ENCODE results near the gene ERCC1. TPM values are rescaled to one million over a fixed set of nuclear protein-coding genes. Genes with fewer than 3 reads are reported as not detected.

ERCC1 gene
- total and polyA plus RNA-seq, 2 of the 13 experiments (the other 11 are each of a cell fraction or from before 2014, with no cell fraction given) = 40.0 to 66.4 TPM

GRCh38 chr19:45404557-45405434 lies 18.9 kb downstream of the ERCC1 start, which contains the start of gene PPP1R13L (continued):
- TF ChIP-seq NR0B2 (CRISPR knock-in tag; IDR thresholded peaks at IDR 0.05) = no peak
- no peak for TF ChIP-seq ZFP1 (CRISPR knock-in tag; IDR thresholded peaks at IDR 0.05)
- peak; percentile 19; the same call in 1 of the 2 replicates for TF ChIP-seq ZSCAN29 (CRISPR knock-in tag; conservative IDR thresholded peaks at IDR 0.05)
- no peak for TF ChIP-seq JDP2 (CRISPR knock-in tag; IDR thresholded peaks at IDR 0.05; ENCODE audit: borderline replicate concordance)
- TF ChIP-seq ZNF772 (CRISPR knock-in tag; IDR thresholded peaks at IDR 0.05) = peak; percentile 29; the same call in 1 of the 2 replicates
- no peak for TF ChIP-seq HNF1A (IDR thresholded peaks at IDR 0.05; ENCODE audit: low read depth)
- no peak; the same call in 1 of the 2 replicates for TF ChIP-seq HNF1A (CRISPR knock-in tag; IDR thresholded peaks at IDR 0.05; ENCODE audit: borderline replicate concordance)
- no peak for TF ChIP-seq DDIT3 (CRISPR knock-in tag; IDR thresholded peaks at IDR 0.05)
- peak; percentile 23; the same call in 1 of the 2 replicates for TF ChIP-seq ZSCAN31 (CRISPR knock-in tag; IDR thresholded peaks at IDR 0.05; ENCODE audit: low read depth)
- TF ChIP-seq XBP1 (CRISPR knock-in tag; IDR thresholded peaks at IDR 0.05) = no peak
- no peak for TF ChIP-seq NR3C1 (CRISPR knock-in tag; IDR thresholded peaks at IDR 0.05)
- no peak for TF ChIP-seq YEATS2 (CRISPR knock-in tag; IDR thresholded peaks at IDR 0.05; ENCODE audit: borderline replicate concordance)
- TF ChIP-seq NFKB2 (CRISPR knock-in tag; IDR thresholded peaks at IDR 0.05; ENCODE audit: borderline replicate concordance) = no peak
- TF ChIP-seq MED1 (CRISPR knock-in tag; IDR thresholded peaks at IDR 0.05) = no peak
- TF ChIP-seq GZF1 (CRISPR knock-in tag; IDR thresholded peaks at IDR 0.05) = no peak
- TF ChIP-seq TEAD2 (CRISPR knock-in tag; IDR thresholded peaks at IDR 0.05) = no peak
- no peak for TF ChIP-seq XRCC5 (optimal IDR thresholded peaks at IDR 0.05; ENCODE audit: low read length)
- TF ChIP-seq ZBTB4 (CRISPR knock-in tag; IDR thresholded peaks at IDR 0.05; ENCODE audit: borderline replicate concordance) = no peak
- no peak for TF ChIP-seq HOXA5 (CRISPR knock-in tag; IDR thresholded peaks at IDR 0.05)
